NCI-H345 treated with DMSO at 0.1 percent for 48 hours (cell line): ENCODE results near the gene PDE3B.
"Not testable (repeated sequence)": the region's sequence is repeated elsewhere in the genome, so short reads cannot be mapped to it uniquely, and the experiment has no call there.

Source experiments
- DNase-seq: peaks from one replicate; lab custom pipeline; 2025; ENCODE audit not compliant: unreplicated experiment; lab: John Stamatoyannopoulos, UW

PDE3B gene

DNA sequence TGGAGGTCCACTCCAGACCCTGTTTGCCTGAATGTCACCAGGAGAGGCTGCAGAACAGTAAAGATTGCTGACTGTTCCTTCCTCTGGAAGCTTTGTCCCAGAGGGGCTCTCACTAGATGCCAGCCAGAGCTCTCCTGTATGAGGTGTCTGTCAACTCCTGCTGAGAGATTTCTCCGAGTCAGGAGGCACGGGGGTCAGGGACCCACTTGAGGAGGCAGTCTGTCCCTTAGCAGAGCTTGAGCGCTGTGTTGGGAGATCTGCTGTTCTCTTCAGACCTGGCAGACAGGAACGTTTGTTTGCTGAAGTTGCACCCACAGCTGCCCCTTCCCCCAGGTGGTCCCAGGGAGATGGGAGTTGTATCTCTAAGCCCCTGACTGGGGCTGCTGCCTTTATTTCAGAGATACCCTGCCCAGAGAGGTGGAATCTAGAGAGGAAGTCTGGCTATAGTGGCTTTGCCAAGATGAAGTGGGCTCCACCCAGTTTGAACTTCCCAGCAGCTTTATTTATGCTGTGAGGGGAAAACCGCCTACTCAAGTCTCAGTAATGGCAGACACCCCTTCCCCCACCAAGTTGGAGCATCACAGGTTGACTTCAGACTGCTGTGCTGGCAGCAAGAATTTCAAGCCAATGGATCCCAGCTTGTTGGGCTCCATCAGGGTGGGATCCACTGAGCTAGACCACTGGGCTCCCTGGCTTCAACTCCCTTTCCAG, 99.4 kb downstream of the PDE3B start:
- no peak for DNase-seq

GRCh38 chr11:14743667-14744066, 100.1 kb downstream of the PDE3B start:
- DNase-seq: not testable (repeated sequence)

- DNase-seq: no peak
Observed at GRCh38 chr11:14746857-14747395, 103.3 kb downstream of the PDE3B start.

DNA sequence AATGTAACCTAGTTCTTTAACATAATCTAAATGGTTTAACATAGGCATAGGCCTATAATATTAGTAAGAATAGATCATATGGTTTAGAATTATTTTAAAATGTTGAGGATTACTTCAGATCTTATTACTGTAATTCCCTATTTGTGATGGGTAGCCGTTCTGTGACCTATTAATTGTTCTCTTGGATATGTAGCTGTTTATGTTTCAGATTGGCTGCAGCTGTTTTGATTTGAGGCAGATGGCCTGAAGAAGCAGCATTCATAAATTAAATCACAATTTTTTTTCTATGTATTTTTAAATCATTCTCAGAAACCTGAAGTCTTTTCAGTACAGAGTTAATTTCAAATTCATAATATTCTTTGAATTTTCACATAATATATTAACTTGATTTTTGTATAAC, 104.5 kb downstream of the PDE3B start:
- DNase-seq: no peak

DNA sequence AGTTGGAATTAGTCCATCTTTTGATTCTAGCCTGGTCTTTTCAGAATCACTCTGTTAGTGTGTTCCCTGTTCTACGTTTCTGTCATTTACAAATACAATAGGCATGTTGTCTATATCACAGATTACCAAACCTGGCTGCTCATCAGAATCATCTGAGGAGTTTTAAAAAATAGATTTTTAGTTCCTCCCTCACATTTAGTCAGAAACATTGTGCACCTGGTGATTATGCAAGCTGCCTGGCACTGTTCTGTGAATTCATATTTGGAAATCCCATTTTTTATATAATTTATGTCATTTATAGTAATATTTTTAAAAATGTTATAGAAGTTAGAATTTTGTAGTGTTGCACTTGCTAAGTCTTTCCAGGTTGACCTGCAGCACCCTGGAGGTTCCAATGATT, 107.3 kb downstream of the PDE3B start:
- no peak for DNase-seq

DNA sequence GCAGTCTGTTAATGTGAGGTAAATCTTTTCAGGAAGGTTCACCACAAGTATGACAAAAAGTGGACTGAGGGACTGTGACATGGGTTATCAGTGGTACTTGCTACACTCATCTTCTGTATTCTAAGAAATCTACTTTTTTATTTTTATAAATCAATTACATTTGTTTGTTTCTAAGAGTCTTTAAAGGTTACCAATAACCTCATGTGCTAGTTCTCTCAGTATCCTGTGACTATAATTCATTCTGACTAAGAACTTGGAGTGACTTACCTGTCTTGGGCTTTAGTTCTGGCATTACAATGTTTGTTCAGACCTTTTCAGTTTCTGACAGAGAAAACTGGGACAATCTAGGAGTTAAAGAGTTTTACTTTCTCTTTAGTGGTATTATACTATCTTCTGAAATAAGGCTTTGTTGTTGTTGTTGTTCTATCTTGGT, 108.4 kb downstream of the PDE3B start:
- no peak for DNase-seq

- DNase-seq: no peak
Observed at GRCh38 chr11:14755140-14755539, 111.5 kb downstream of the PDE3B start.

GRCh38 chr11:14756349-14756748, 112.7 kb downstream of the PDE3B start:
- no peak for DNase-seq

DNA sequence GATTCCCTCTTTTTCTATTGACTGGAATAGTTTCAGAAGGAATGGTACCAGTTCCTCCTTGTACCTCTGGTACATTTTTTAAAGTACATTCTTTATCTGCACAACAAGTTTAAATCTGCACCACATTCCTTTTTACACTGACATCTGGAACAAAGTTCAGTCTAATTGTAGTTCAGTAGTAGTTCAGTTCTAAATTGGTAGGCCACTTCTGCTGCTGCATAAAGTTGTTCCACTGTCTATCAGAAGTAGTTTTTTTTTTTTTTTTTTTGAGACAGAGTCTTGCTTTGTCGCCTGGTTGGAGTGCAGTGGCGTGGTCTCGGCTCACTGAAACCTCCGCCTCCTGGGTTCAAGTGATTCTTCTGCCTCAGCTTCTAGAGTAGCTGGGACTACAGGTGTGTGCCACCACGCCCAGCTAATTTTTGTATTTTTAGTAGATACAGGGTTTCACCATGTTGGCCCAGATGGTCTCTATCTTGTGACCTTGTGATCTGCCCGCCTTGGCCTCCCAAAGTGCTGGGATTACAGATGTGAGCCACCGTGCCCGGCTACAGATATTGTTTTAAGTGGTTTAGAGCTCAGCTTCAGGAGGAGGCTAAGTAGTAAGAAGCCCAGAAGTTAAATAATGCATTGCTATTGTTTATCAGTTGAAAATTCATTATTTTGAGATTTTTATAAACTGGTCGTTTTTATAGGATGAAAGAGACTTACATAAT, 115.9 kb downstream of the PDE3B start:
- DNase-seq: not testable (repeated sequence)

- no peak for DNase-seq
Observed at GRCh38 chr11:14764179-14764578, 120.6 kb downstream of the PDE3B start.

- DNase-seq: no peak
Observed at GRCh38 chr11:14764579-14765527, 121.2 kb downstream of the PDE3B start.

GRCh38 chr11:14766585-14766984, 123.0 kb downstream of the PDE3B start:
- no peak for DNase-seq

GRCh38 chr11:14768526-14769188, 125.1 kb downstream of the PDE3B start:
- no peak for DNase-seq

DNA sequence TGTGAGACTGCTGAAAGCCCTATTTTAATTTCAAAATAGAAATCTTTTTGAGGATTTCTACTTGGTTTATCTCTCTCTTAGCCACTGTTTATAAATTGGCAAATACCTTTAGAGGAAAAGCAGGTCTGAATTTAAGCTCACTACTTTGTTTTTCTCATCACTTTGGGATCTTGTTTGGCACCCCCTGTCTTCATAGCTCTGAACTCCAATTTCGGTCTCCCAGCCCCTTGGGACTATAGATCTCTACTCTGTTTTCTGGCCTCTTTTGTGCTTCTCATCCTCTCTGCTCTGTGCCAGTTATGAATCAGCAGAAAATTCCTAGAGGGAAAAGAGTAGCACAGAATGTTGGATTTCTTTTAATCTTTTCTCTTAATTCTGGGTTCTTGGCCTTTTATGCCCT, 130.2 kb downstream of the PDE3B start:
- no peak for DNase-seq

GRCh38 chr11:14774721-14775120, 131.1 kb downstream of the PDE3B start:
- no peak for DNase-seq

GRCh38 chr11:14775897-14776296, 132.3 kb downstream of the PDE3B start:
- DNase-seq: no peak

GRCh38 chr11:14778460-14778859, 134.9 kb downstream of the PDE3B start:
- DNase-seq: not testable (repeated sequence)

DNA sequence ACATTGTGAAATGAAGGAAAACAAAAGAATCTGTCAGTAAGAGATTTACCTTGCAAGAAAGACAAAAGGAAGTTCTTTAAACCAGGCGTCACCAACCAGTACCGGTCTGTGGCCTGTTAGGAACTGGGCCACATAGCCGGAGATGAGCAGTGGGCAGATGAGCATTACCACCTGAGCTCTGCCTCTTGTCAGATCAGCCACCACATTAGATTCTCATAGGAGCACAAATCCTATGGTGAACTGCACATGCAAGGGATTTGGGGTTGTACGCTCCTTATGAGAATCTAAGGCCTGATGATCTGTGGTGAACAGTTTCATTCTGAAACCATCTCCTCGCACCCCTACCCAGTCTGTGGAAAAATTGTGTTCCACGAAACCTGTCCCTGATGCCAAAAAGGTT, 140.2 kb downstream of the PDE3B start:
- DNase-seq: no peak

GRCh38 chr11:14784230-14784629, 140.6 kb downstream of the PDE3B start:
- DNase-seq: no peak

GRCh38 chr11:14789879-14790484, 146.4 kb downstream of the PDE3B start:
- no peak for DNase-seq
